ENCODE results near the gene CNKSR3.

DNA sequence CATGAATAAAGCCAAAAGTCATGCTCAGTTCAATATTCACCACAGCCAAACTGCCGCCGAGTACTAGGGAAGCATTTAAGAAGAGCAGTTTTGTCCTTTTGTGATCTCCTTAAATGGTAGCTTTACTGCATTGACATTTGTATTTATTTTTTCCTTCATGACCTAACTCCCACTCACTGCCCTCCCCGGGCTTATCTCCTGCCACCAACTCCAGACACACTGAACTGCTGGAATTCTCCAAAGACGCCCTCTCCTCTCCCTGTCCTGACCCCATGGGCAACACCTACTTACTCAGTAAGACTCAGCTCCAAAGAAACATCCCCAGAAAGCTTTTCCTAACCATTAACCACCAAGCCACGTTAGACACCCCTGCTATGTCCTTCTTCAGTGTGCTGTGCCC lies 48.5 kb upstream of the CNKSR3 start:
- TF ChIP-seq POLR2AphosphoS5 (IDR thresholded peaks at IDR 0.05; ENCODE audit: borderline replicate concordance, low read depth, low read length) (no peak), EZH2 (IDR thresholded peaks at IDR 0.05) (no peak), FOXP2 (optimal IDR thresholded peaks at IDR 0.05; ENCODE audit: control extremely low read depth, extremely low read length, insufficient read depth) (no peak)
